NCI-H82 treated with DMSO at 0.1 percent for 48 hours (cell line): ENCODE data around the gene ABL2.

Source experiments
- DNase-seq: peaks from one replicate; lab custom pipeline; 2025; ENCODE audit not compliant: unreplicated experiment; lab: John Stamatoyannopoulos, UW

Gene ABL2

GRCh38 chr1:179058487-179059483 is 170.7 kb downstream of the ABL2 start:
- no peak for DNase-seq

- no peak for DNase-seq
Measured at GRCh38 chr1:179055937-179056336, 173.5 kb downstream of the ABL2 start.

GRCh38 chr1:179053486-179053885 is 176.0 kb downstream of the ABL2 start:
- no peak for DNase-seq

- DNase-seq: no peak
Measured at GRCh38 chr1:179052776-179053175, 176.7 kb downstream of the ABL2 start.
